HG02885 (cell line): ENCODE results near the gene MOGAT1.
"Not testable (repeated sequence)": the region's sequence is repeated elsewhere in the genome, so short reads cannot be mapped to it uniquely, and the experiment has no call there.

Source experiments
- ATAC-seq: cut with Tn5 transposase; IDR thresholded peaks from one replicate; pipeline ENCODE4 v1.9.1; 2021; ENCODE audit warnings: mild to moderate bottlenecking; ENCODE audit not compliant: unreplicated experiment, poor library complexity

Gene MOGAT1

GRCh38 chr2:222708274-222708710 lies 36.8 kb downstream of the MOGAT1 start:
- ATAC-seq, result peak; percentile 41

- ATAC-seq, result peak; percentile 61
Measured at GRCh38 chr2:222709191-222709891, 37.9 kb downstream of the MOGAT1 start.

- ATAC-seq, result no peak
Measured at GRCh38 chr2:222710736-222711135, 39.3 kb downstream of the MOGAT1 start.

- ATAC-seq, result no peak
Measured at GRCh38 chr2:222711315-222711940, 40.0 kb downstream of the MOGAT1 start.

GRCh38 chr2:222713002-222713401 lies 41.5 kb downstream of the MOGAT1 start:
- ATAC-seq, result no peak

- ATAC-seq, result no peak
Measured at GRCh38 chr2:222714361-222715241, 43.1 kb downstream of the MOGAT1 start.

GRCh38 chr2:222715742-222716141 lies 44.3 kb downstream of the MOGAT1 start:
- peak; percentile 78 for ATAC-seq

- not testable (repeated sequence) for ATAC-seq
Measured at GRCh38 chr2:222719787-222720186, 48.3 kb downstream of the MOGAT1 start.

- ATAC-seq, result not testable (repeated sequence)
Measured at GRCh38 chr2:222721597-222721996, 50.1 kb downstream of the MOGAT1 start.

- ATAC-seq, result peak; percentile 99
Measured at GRCh38 chr2:222722327-222722946, 51.0 kb downstream of the MOGAT1 start.

- ATAC-seq, result no peak
Measured at GRCh38 chr2:222724208-222724607, 52.8 kb downstream of the MOGAT1 start.

- no peak for ATAC-seq
Measured at GRCh38 chr2:222728621-222729020, 57.2 kb downstream of the MOGAT1 start.

- peak; percentile 41 for ATAC-seq
Measured at GRCh38 chr2:222730366-222730999, 59.0 kb downstream of the MOGAT1 start.

- ATAC-seq, result no peak
Measured at GRCh38 chr2:222731201-222731621, 59.8 kb downstream of the MOGAT1 start.

- no peak for ATAC-seq
Measured at GRCh38 chr2:222732489-222733178, 61.2 kb downstream of the MOGAT1 start.

- ATAC-seq, result no peak
Measured at GRCh38 chr2:222733470-222733845, 62.0 kb downstream of the MOGAT1 start.

GRCh38 chr2:222733846-222734702 lies 62.6 kb downstream of the MOGAT1 start:
- ATAC-seq, result no peak

- ATAC-seq, result peak; percentile 85
Measured at GRCh38 chr2:222734703-222735014, 63.2 kb downstream of the MOGAT1 start.

GRCh38 chr2:222736301-222736700 lies 64.8 kb downstream of the MOGAT1 start:
- no peak for ATAC-seq
